GM23338 (cell line): ENCODE results near the gene DDX4. TPM values are rescaled to one million over a fixed set of nuclear protein-coding genes. Genes with fewer than 3 reads are reported as not detected.

Experiments used
- ATAC-seq: fragments of 200-7000 bp; cut with Tn5 transposase; 3 replicates; pipeline ENCODE4 v1.9.1; 2020
- DNase-seq: peaks from one replicate; pipeline ENCODE4 v3.0.0-alpha.2; 2015; ENCODE audit warnings: low spot score
- H2AFZ ChIP-seq: fragments of 200-600 bp; sonication (generic); 2 replicates; pipeline ENCODE4 v1.8.0; 2016; ENCODE audit warnings: antibody characterized with exemption, mild to moderate bottlenecking, moderate library complexity
- H3F3A ChIP-seq: fragments of 200-600 bp; sonication (generic); replicated peaks from 2 replicates; pipeline ENCODE4 v1.8.0; 2017; ENCODE audit warnings: antibody characterized with exemption, mixed run types, low read depth
- H3K27ac ChIP-seq: fragments of 200-600 bp; sonication (generic); 2 replicates; pipeline ENCODE4 v1.6.1; 2016; ENCODE audit warnings: low read depth
- H3K27me3 ChIP-seq: fragments of 200-600 bp; sonication (generic); 2 replicates; pipeline ENCODE4 v1.8.0; 2016; ENCODE audit warnings: mild to moderate bottlenecking, mixed run types, moderate library complexity; ENCODE audit not compliant: insufficient read depth
- H3K36me3 ChIP-seq: fragments of 200-600 bp; sonication (generic); 2 replicates; pipeline ENCODE4 v1.8.0; 2016; ENCODE audit warnings: mild to moderate bottlenecking; ENCODE audit not compliant: insufficient read depth
- H3K4me1 ChIP-seq: fragments of 200-600 bp; sonication (generic); 2 replicates; pipeline ENCODE4 v1.8.0; 2016; ENCODE audit warnings: mild to moderate bottlenecking, moderate library complexity; ENCODE audit not compliant: insufficient read depth
- H3K4me2 ChIP-seq: fragments of 200-600 bp; sonication (generic); 2 replicates; pipeline ENCODE4 v1.7.1; 2017; ENCODE audit warnings: mixed run types
- H3K4me3 ChIP-seq: fragments of 200-600 bp; sonication (generic); 2 replicates; pipeline ENCODE4 v1.6.1; 2016; ENCODE audit warnings: mixed run types
- H3K79me2 ChIP-seq: fragments of 200-600 bp; sonication (generic); replicated peaks from 2 replicates; pipeline ENCODE4 v1.8.0; 2017; ENCODE audit warnings: mild to moderate bottlenecking; ENCODE audit not compliant: insufficient read depth
- H3K9me2 ChIP-seq: fragments of 200-600 bp; sonication (generic); 2 replicates; pipeline ENCODE4 v1.8.0; 2017; ENCODE audit not compliant: insufficient read depth
- H4K20me1 ChIP-seq: fragments of 200-600 bp; sonication (generic); replicated peaks from 2 replicates; pipeline ENCODE4 v1.8.0; 2017; ENCODE audit warnings: mild to moderate bottlenecking; ENCODE audit not compliant: insufficient read depth
- H3K27ac Mint-ChIP-seq: 2 replicates; pipeline ENCODE4 v1.8.0; 2020; ENCODE audit warnings: inconsistent platforms, mild to moderate bottlenecking, moderate library complexity, mixed read lengths
- H3K27me3 Mint-ChIP-seq: 3 replicates; pipeline ENCODE4 v1.8.0; 2022; ENCODE audit warnings: low read depth, mild to moderate bottlenecking, moderate library complexity, mixed read lengths, inconsistent platforms; ENCODE audit not compliant: insufficient read depth, poor library complexity
- H3K36me3 Mint-ChIP-seq: 3 replicates; pipeline ENCODE4 v1.8.0; 2021; ENCODE audit warnings: low read depth, mild to moderate bottlenecking, inconsistent platforms, moderate library complexity, mixed read lengths
- H3K4me1 Mint-ChIP-seq: 3 replicates; pipeline ENCODE4 v1.8.0; 2020; ENCODE audit warnings: mild to moderate bottlenecking, inconsistent platforms, mixed read lengths
- H3K4me3 Mint-ChIP-seq: 3 replicates; pipeline ENCODE4 v1.8.0; 2021; ENCODE audit warnings: moderate library complexity, mild to moderate bottlenecking, inconsistent platforms, mixed read lengths
- H3K9me3 Mint-ChIP-seq: 3 replicates; pipeline ENCODE4 v1.8.0; 2020; ENCODE audit warnings: moderate library complexity, mild to moderate bottlenecking, inconsistent platforms, mixed read lengths
- CREB1 ChIP-seq: fragments of 250-450 bp; sonication (Bioruptor Pico); IDR thresholded peaks from 2 replicates; pipeline ENCODE4 v1.5.0; 2020; ENCODE audit warnings: low read depth, mild to moderate bottlenecking, moderate library complexity
- CTCF ChIP-seq, 2 experiments: fragments of 200-600 bp in 1 of 2; sonication (generic) in 1 of 2; conservative IDR thresholded peaks; 2 replicates each; pipeline versions ENCODE4 v1.5.1 to v1.6.1; 2016 to 2017; ENCODE audit warnings: antibody characterized with exemption in 2 of 2, low read depth in 2 of 2, mild to moderate bottlenecking in 2 of 2, moderate library complexity in 1 of 2
- ETS1 ChIP-seq: IDR thresholded peaks from 2 replicates; pipeline ENCODE4 v1.6.1; 2016; ENCODE audit warnings: antibody characterized with exemption
- EZH2 ChIP-seq: fragments of 200-600 bp; sonication (generic); IDR thresholded peaks from one replicate; pipeline ENCODE4 v1.8.0; 2017; ENCODE audit warnings: antibody characterized with exemption, mild to moderate bottlenecking, low read depth; ENCODE audit not compliant: unreplicated experiment
- EZH2phosphoT487 ChIP-seq: fragments of 200-600 bp; sonication (generic); IDR thresholded peaks from one replicate; pipeline ENCODE4 v1.8.1; 2018; ENCODE audit warnings: antibody characterized with exemption; ENCODE audit not compliant: unreplicated experiment
- NANOG ChIP-seq: IDR thresholded peaks from 2 replicates; pipeline ENCODE4 v1.6.1; 2016; ENCODE audit warnings: antibody characterized with exemption, borderline replicate concordance
- POLR2AphosphoS5 ChIP-seq: IDR thresholded peaks from 2 replicates; pipeline ENCODE4 v1.6.1; 2016; ENCODE audit warnings: antibody characterized with exemption, low read depth
- REST ChIP-seq: IDR thresholded peaks from one replicate; pipeline ENCODE4 v1.6.1; 2018; ENCODE audit warnings: antibody characterized with exemption; ENCODE audit not compliant: unreplicated experiment
- STAT1 ChIP-seq: IDR thresholded peaks from one replicate; pipeline ENCODE4 v1.6.1; 2016; ENCODE audit warnings: antibody characterized with exemption; ENCODE audit not compliant: unreplicated experiment
- ZNF114 ChIP-seq: fragments of 250-450 bp; sonication (Bioruptor Pico); IDR thresholded peaks from 2 replicates; pipeline ENCODE4 v1.5.0; 2020; ENCODE audit warnings: mild to moderate bottlenecking, moderate library complexity
- ZNF331 ChIP-seq: fragments of 250-450 bp; sonication (Bioruptor Pico); IDR thresholded peaks from 2 replicates; pipeline ENCODE4 v1.5.0; 2020; ENCODE audit warnings: low read depth, mild to moderate bottlenecking, moderate library complexity
- ZNF462 ChIP-seq: fragments of 250-450 bp; sonication (Bioruptor Pico); IDR thresholded peaks from 2 replicates; pipeline ENCODE4 v1.5.0; 2020; ENCODE audit warnings: mild to moderate bottlenecking, moderate library complexity
- polyA plus RNA-seq: library from polyadenylated mRNA; unstranded; fragments of >200 nt; fragmentation: Nextera tagmentation; extraction: Ambion mirVana; gene quantifications from 2 replicates; pipeline ENCODE4 v1.2.1, GENCODE V29; 2016
- total RNA-seq: library from RNA; depleted of rRNA; stranded (reverse); fragments of >200 nt; shearing (Covaris generic); gene quantifications from 2 replicates; pipeline ENCODE4 v1.2.3, GENCODE V29; 2014

DDX4 gene
- total and polyA plus RNA-seq, 2 experiments from 2014 or later: 0.83 TPM; not detected in 1

- H3K4me1 Mint-ChIP-seq: no peaks in the 10 kb centered on the region; the same call in 2 of the 3 replicates
- Histone ChIP-seq H3K9me2 (0 out of 2 replicates have a peak, but pooled peaks cover 2% of the 10 kb centered on the region), H2AFZ (peak overlapping the region; percentile 95), H3K4me1 (no peaks in the 10 kb centered on the region), H3K79me2 (no peaks in the 10 kb centered on the region), H3K4me2 (no peak overlapping the region), H3K27me3 (no peaks in the 10 kb centered on the region), H4K20me1 (no peaks in the 10 kb centered on the region), H3K27ac (no peak overlapping the region), H3K36me3 (no peaks in the 10 kb centered on the region), H3K4me3 (no peak overlapping the region), H3F3A (no peaks in the 10 kb centered on the region)
- peaks cover 3% of the 10 kb centered on the region for H3K27me3 Mint-ChIP-seq
- no peak overlapping the region for H3K27ac Mint-ChIP-seq
- ATAC-seq (peak; percentile 46), DNase-seq (peak; percentile 46)
- TF ChIP-seq POLR2AphosphoS5 (no peak), ETS1 (no peak), NANOG (no peak), EZH2 (no peak), EZH2phosphoT487 (no peak), ZNF331 (no peak), ZNF462 (CRISPR knock-in tag) (no peak), ZNF114 (CRISPR knock-in tag) (no peak), REST (no peak), CREB1 (no peak), STAT1 (no peak), CTCF (conservative IDR thresholded peaks at IDR 0.05; ENCODE audit: low read depth in 2 of 2) (no peak)
- no peak overlapping the region for H3K4me3 Mint-ChIP-seq
- H3K36me3 Mint-ChIP-seq: no peaks in the 10 kb centered on the region
- H3K9me3 Mint-ChIP-seq: 0 out of 3 replicates have a peak, but pooled peaks cover 1% of the 10 kb centered on the region
Measured at GRCh38 chr5:55855509-55855908, 117.6 kb downstream of the DDX4 start.
